ENCODE measurements around the gene ZNF239.

DNA sequence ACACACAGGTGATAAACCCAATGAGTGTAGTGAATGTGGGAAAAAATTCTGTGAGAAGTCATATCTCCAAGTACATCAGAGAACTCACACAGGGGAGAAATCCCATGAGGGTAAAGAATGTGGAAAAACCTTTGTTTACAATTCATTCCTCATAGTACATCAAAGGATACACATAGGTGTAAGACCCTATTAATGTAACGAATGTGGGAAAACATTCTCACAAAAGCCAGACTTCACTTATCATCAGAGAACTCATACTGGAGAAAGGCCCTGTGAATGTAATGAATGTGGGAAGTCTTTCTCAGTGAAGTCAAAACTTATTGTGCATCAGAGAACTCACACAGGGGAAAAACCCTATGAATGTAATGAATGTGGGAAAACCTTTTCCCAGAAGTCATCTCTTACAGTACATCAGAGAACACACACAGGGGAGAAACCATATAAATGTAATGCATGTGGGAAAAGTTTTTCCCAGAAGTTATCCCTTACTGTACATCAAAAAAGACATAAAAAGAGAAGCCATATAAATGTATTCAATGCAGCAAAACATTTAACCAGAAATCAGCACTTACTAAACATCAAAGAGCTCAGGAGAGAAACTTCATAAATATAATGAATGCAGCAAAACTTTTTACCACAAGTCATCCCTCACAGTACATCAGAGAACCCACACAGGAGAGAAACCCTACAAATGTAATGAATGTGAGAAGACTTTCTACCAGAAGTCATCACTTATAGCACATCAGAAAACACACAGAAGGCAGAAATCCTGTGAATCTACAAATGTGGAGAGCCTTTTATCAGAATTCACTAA, 49.8 kb downstream of the ZNF239 start:
- TF ChIP-seq SP2 (IDR thresholded peaks at IDR 0.05; ENCODE audit: low read length) (no peak), EZH2 (IDR thresholded peaks at IDR 0.05; ENCODE audit: low read depth, low read length, severe bottlenecking) (no peak), CHD2 (IDR thresholded peaks at IDR 0.05; ENCODE audit: low read length) (no peak), POLR2A (IDR thresholded peaks at IDR 0.05; ENCODE audit: control extremely low read depth in 1 of 2, low read depth in 2 of 2, low read length in 2 of 2) (no peak), SUZ12 (IDR thresholded peaks at IDR 0.05; ENCODE audit: low read length) (no peak), SIX5 (IDR thresholded peaks at IDR 0.05; ENCODE audit: low read depth, low read length) (no peak), POLR2AphosphoS5 (IDR thresholded peaks at IDR 0.05; ENCODE audit: low read depth, low read length) (no peak), KDM1A (IDR thresholded peaks at IDR 0.05; ENCODE audit: borderline replicate concordance, low read length) (no peak)
- TF ChIP-seq, protein P1, sequence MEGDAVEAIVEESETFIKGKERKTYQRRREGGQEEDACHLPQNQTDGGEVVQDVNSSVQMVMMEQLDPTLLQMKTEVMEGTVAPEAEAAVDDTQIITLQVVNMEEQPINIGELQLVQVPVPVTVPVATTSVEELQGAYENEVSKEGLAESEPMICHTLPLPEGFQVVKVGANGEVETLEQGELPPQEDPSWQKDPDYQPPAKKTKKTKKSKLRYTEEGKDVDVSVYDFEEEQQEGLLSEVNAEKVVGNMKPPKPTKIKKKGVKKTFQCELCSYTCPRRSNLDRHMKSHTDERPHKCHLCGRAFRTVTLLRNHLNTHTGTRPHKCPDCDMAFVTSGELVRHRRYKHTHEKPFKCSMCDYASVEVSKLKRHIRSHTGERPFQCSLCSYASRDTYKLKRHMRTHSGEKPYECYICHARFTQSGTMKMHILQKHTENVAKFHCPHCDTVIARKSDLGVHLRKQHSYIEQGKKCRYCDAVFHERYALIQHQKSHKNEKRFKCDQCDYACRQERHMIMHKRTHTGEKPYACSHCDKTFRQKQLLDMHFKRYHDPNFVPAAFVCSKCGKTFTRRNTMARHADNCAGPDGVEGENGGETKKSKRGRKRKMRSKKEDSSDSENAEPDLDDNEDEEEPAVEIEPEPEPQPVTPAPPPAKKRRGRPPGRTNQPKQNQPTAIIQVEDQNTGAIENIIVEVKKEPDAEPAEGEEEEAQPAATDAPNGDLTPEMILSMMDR (IDR thresholded peaks at IDR 0.05; ENCODE audit: control extremely low read depth in 1 of 3, insufficient read depth in 1 of 3, low read depth in 1 of 3, low read length in 3 of 3), result no peak
- TF ChIP-seq, protein P2, sequence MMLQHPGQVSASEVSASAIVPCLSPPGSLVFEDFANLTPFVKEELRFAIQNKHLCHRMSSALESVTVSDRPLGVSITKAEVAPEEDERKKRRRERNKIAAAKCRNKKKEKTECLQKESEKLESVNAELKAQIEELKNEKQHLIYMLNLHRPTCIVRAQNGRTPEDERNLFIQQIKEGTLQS (IDR thresholded peaks at IDR 0.05; ENCODE audit: insufficient read depth, low read depth, low read length), result no peak
